ENCODE results near the gene PTPRM. TPM values are rescaled to one million over a fixed set of nuclear protein-coding genes. Genes with fewer than 3 reads are reported as not detected.

The PTPRM gene
- total and polyA plus RNA-seq, 4 donors, result 9.2 to 23.0 (median 12.7) TPM

GRCh38 chr18:7727361-7728076 is 160.4 kb downstream of the PTPRM start:
- TF ChIP-seq FOXA2 (IDR thresholded peaks at IDR 0.05) (no peak), RXRA (IDR thresholded peaks at IDR 0.05) (no peak), NR2F2 (IDR thresholded peaks at IDR 0.05) (no peak), GABPA (IDR thresholded peaks at IDR 0.05 in 1 of 2, conservative IDR thresholded peaks at IDR 0.05 in 1 of 2) (no peak), RAD21 (IDR thresholded peaks at IDR 0.05) (no peak), JUND (IDR thresholded peaks at IDR 0.05) (no peak), SP1 (IDR thresholded peaks at IDR 0.05) (no peak), MAX (IDR thresholded peaks at IDR 0.05) (no peak)
- WGBS, result 80% methylated on average over 2 of the region's 2 CpGs

GRCh38 chr18:7728297-7728696 is 161.2 kb downstream of the PTPRM start:
- Histone ChIP-seq H3K9ac (ENCODE audit: low read depth in 1 of 2, low read length in 2 of 2) (no peak overlapping the region), H3K27me3 (ENCODE audit: control insufficient read depth in 4 of 4, insufficient read depth in 4 of 4, low read length in 3 of 4) (no peaks in the 10 kb centered on the region), H3K4me1 (ENCODE audit: control insufficient read depth in 4 of 4, insufficient read depth in 4 of 4, low read length in 3 of 4) (peaks cover 0 to 2% (median 0%) of the 10 kb centered on the region in 4 donors), H3K27ac (ENCODE audit: low read depth in 1 of 2, low read length in 2 of 2) (no peak overlapping the region), H3K36me3 (ENCODE audit: control insufficient read depth in 4 of 4, insufficient read depth in 3 of 4, low read depth in 1 of 4, low read length in 3 of 4) (no peaks in the 10 kb centered on the region), H3K4me3 (ENCODE audit: low read depth in 1 of 3, low read length in 3 of 3) (no peak overlapping the region), H3K9me3 (ENCODE audit: control insufficient read depth in 4 of 4, low read length in 3 of 4) (no peaks in the 10 kb centered on the region)
- WGBS, result 96% methylated on average over 4 of the region's 4 CpGs
- no peak for DNase-seq (ENCODE audit: low spot score)
- TF ChIP-seq MAX (IDR thresholded peaks at IDR 0.05), result no peak

More at GRCh38 chr18:7727361-7728076, 160.4 kb downstream of the PTPRM start:
- Histone ChIP-seq H3K27me3 (ENCODE audit: control insufficient read depth in 4 of 4, insufficient read depth in 4 of 4, low read length in 3 of 4) (no peaks in the 10 kb centered on the region), H3K36me3 (ENCODE audit: control insufficient read depth in 4 of 4, insufficient read depth in 3 of 4, low read depth in 1 of 4, low read length in 3 of 4) (no peaks in the 10 kb centered on the region), H3K9me3 (ENCODE audit: control insufficient read depth in 4 of 4, low read length in 3 of 4) (no peaks in the 10 kb centered on the region), H3K4me1 (ENCODE audit: control insufficient read depth in 4 of 4, insufficient read depth in 4 of 4, low read length in 3 of 4) (peaks cover 0 to 3% (median 0%) of the 10 kb centered on the region in 4 donors), H3K27ac (ENCODE audit: low read depth in 1 of 2, low read length in 2 of 2) (no peak overlapping the region), H3K9ac (ENCODE audit: low read depth in 1 of 2, low read length in 2 of 2) (no peak overlapping the region), H3K4me3 (ENCODE audit: low read depth in 1 of 3, low read length in 3 of 3) (no peak overlapping the region)
- no peak for DNase-seq (ENCODE audit: low spot score)

- DNase-seq (ENCODE audit: low spot score), result no peak
- no peaks in the 10 kb centered on the region for H3K27me3 ChIP-seq (ENCODE audit: control insufficient read depth in 4 of 4, insufficient read depth in 4 of 4, low read length in 3 of 4)
- WGBS, result 74% methylated on average over 3 of the region's 3 CpGs
- H3K36me3 ChIP-seq (ENCODE audit: control insufficient read depth in 4 of 4, insufficient read depth in 3 of 4, low read depth in 1 of 4, low read length in 3 of 4), result no peaks in the 10 kb centered on the region
- no peaks in the 10 kb centered on the region for H3K4me1 ChIP-seq (ENCODE audit: control insufficient read depth in 4 of 4, insufficient read depth in 4 of 4, low read length in 3 of 4)
- no peak overlapping the region for H3K9ac ChIP-seq (ENCODE audit: low read depth in 1 of 2, low read length in 2 of 2)
- TF ChIP-seq EGR1 (IDR thresholded peaks at IDR 0.05; ENCODE audit: low read depth in 2 of 2) (no peak), YY1 (IDR thresholded peaks at IDR 0.05) (no peak), SP1 (IDR thresholded peaks at IDR 0.05) (no peak), FOXA1 (IDR thresholded peaks at IDR 0.05) (no peak), NR2F2 (IDR thresholded peaks at IDR 0.05) (no peak), GABPA (IDR thresholded peaks at IDR 0.05 in 1 of 2, conservative IDR thresholded peaks at IDR 0.05 in 1 of 2) (no peak), HNF4G (IDR thresholded peaks at IDR 0.05) (no peak), REST (IDR thresholded peaks at IDR 0.05) (no peak)
- TF ChIP-seq, protein P1, sequence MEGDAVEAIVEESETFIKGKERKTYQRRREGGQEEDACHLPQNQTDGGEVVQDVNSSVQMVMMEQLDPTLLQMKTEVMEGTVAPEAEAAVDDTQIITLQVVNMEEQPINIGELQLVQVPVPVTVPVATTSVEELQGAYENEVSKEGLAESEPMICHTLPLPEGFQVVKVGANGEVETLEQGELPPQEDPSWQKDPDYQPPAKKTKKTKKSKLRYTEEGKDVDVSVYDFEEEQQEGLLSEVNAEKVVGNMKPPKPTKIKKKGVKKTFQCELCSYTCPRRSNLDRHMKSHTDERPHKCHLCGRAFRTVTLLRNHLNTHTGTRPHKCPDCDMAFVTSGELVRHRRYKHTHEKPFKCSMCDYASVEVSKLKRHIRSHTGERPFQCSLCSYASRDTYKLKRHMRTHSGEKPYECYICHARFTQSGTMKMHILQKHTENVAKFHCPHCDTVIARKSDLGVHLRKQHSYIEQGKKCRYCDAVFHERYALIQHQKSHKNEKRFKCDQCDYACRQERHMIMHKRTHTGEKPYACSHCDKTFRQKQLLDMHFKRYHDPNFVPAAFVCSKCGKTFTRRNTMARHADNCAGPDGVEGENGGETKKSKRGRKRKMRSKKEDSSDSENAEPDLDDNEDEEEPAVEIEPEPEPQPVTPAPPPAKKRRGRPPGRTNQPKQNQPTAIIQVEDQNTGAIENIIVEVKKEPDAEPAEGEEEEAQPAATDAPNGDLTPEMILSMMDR (IDR thresholded peaks at IDR 0.05; ENCODE audit: low read depth, low read length, missing input control), result no peak
- TF ChIP-seq, protein P2, sequence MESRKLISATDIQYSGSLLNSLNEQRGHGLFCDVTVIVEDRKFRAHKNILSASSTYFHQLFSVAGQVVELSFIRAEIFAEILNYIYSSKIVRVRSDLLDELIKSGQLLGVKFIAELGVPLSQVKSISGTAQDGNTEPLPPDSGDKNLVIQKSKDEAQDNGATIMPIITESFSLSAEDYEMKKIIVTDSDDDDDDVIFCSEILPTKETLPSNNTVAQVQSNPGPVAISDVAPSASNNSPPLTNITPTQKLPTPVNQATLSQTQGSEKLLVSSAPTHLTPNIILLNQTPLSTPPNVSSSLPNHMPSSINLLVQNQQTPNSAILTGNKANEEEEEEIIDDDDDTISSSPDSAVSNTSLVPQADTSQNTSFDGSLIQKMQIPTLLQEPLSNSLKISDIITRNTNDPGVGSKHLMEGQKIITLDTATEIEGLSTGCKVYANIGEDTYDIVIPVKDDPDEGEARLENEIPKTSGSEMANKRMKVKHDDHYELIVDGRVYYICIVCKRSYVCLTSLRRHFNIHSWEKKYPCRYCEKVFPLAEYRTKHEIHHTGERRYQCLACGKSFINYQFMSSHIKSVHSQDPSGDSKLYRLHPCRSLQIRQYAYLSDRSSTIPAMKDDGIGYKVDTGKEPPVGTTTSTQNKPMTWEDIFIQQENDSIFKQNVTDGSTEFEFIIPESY (IDR thresholded peaks at IDR 0.05), result no peak
- H3K9me3 ChIP-seq (ENCODE audit: control insufficient read depth in 4 of 4, low read length in 3 of 4), result no peaks in the 10 kb centered on the region
- H3K4me3 ChIP-seq (ENCODE audit: low read depth in 1 of 3, low read length in 3 of 3), result no peak overlapping the region
- H3K27ac ChIP-seq (ENCODE audit: low read depth in 1 of 2, low read length in 2 of 2), result no peak overlapping the region
These were observed 162.8 kb downstream of the PTPRM start for GRCh38 chr18:7729868-7730267.
